ENCODE measurements around the gene ZDHHC5.

Gene ZDHHC5

GRCh38 chr11:57667736-57668433 lies at the start of gene ZDHHC5:
TSS of gene ZDHHC5 (plus strand) at chr11:57668114. CDS start at chr11:57673091, 4,977 bp downstream.
- peak; percentile 97 for DNase-seq

- no peak for DNase-seq
These were observed 49.5 kb upstream of the ZDHHC5 start for GRCh38 chr11:57618438-57618837.

GRCh38 chr11:57619331-57619730 lies 48.6 kb upstream of the ZDHHC5 start:
- DNase-seq: no peak

- DNase-seq: no peak
These were observed 47.4 kb upstream of the ZDHHC5 start for GRCh38 chr11:57620467-57620866.

GRCh38 chr11:57622263-57622662 lies 45.7 kb upstream of the ZDHHC5 start:
- no peak for DNase-seq

DNA sequence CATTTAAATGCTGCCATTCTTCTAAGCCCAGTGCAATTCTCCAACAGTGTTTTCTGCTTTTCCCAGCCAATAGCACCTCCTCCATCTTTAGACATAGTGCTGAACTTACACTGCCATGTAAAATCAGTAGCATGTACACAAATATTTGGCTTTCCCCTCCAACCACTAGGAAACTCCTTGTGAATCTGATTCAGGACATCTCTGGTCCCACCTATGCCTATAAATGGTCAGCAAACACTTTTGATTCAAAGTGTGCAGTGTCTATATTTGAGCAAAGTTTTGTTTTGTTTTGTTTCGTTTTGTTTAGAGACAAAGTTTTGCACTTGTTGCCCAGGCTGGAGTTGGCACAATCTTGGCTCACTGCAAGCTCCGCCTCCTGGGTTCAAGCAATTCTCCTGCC lies 43.0 kb upstream of the ZDHHC5 start:
- DNase-seq: no peak

- DNase-seq: no peak
These were observed 41.0 kb upstream of the ZDHHC5 start for GRCh38 chr11:57626895-57627294.

DNA sequence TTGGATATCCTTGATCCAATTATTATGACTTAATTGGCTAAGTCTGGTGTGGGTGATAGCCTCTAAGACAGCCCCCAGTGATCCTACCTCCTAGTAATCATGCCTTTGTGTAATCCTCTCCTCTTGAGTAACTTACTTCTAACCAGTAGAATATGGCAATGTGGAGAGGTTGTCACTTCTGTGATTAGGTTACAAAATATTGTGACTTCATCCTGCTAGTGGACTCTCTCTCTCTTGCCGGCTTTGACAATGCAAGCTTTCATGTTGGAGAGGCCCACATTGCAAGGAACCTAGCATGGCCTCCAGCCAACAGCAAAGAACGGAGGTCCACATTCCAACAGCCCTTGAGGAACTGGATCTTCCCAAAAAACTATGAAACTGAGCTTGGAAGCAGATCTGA lies 37.7 kb upstream of the ZDHHC5 start:
- no peak for DNase-seq

GRCh38 chr11:57632116-57632515 lies 35.8 kb upstream of the ZDHHC5 start:
- DNase-seq: no peak

- no peak for DNase-seq
These were observed 34.4 kb upstream of the ZDHHC5 start for GRCh38 chr11:57633394-57634070.

DNA sequence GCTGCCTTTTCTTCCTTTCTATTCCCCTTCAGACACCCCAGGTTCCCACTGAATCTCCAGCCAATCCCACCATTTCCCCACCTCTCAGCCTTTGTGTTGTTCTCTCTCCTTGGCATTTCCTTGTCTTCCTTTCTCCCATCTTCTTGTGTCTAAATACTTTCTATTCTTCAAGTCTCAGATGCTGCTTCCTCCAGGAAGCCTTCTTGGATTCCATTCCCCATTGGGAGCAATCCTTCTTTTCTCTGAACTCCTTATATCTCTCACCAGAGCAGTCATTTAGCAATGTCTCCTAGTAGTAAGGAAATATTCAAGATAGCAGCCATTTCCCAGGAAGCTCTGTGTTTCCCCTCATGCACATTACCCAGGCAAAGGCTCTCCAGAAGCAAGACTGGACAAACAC lies 33.6 kb upstream of the ZDHHC5 start:
- no peak for DNase-seq

- DNase-seq: no peak
These were observed 32.7 kb upstream of the ZDHHC5 start for GRCh38 chr11:57635246-57635645.

GRCh38 chr11:57637626-57638004 lies 30.3 kb upstream of the ZDHHC5 start:
- no peak for DNase-seq

- DNase-seq: peak; percentile 57
These were observed 29.7 kb upstream of the ZDHHC5 start for GRCh38 chr11:57638005-57638781.

DNA sequence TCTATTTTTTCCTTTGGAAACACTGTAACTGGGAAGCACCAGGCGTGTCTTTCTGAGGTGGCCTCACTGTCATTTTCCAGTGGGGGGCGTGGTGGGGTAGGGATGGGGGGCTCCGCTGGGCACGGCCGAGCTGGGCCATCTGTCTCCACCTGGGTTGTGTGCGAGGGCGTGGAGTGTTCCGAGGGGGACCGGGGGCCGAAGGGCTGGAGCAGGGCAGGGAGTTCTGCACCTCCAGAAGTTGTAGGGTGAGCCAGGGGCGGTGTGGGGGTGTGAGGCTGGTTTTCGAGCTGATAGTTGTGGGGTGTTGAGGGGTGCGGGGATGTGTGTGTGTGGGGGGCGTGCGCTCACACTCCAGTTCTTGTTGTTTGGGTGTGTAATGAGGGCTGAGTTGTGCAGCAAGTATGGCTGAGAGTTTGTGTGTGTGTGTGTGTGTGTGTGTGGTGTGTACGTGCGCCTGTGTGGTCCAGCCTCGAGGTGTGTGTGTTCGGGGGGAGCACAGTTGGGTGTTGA lies 29.0 kb upstream of the ZDHHC5 start:
- DNase-seq: no peak

DNA sequence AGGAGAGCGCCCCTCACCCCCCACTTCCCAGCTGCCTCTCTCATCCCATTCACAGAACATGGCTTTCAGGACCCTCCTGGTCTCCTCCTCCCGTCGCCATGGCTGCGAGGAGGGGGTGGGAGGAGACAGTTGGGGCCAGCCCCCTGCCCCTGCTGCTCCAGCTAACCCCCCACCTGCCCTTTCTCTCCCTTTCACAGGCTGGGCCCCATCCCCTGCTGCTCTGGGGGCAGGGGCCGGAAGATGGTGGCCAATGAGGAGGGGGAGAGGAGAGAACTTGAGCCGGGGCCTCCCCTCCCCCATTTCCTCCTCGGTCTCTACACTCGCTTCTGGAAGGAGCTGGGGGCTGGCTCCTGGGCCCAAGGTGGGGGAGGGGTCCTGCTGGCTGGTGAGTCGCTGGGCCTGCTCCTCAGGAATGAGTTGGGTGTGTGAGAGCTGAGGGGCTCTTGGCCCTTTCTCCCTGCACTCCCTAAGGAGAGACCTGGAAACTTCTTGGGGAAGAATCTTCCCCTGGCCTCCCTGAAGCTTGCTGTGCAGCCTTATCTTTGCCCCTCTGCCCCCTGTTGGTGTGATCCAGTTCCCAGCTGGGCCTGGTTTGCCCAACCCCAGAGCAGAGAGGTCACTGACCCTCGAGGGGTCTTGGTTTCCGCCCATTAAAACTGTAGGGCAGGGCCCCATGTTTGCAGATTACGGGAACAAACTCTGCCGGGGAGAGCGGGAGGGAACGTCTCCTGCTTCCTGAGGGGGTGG lies 28.4 kb upstream of the ZDHHC5 start:
- no peak for DNase-seq

DNA sequence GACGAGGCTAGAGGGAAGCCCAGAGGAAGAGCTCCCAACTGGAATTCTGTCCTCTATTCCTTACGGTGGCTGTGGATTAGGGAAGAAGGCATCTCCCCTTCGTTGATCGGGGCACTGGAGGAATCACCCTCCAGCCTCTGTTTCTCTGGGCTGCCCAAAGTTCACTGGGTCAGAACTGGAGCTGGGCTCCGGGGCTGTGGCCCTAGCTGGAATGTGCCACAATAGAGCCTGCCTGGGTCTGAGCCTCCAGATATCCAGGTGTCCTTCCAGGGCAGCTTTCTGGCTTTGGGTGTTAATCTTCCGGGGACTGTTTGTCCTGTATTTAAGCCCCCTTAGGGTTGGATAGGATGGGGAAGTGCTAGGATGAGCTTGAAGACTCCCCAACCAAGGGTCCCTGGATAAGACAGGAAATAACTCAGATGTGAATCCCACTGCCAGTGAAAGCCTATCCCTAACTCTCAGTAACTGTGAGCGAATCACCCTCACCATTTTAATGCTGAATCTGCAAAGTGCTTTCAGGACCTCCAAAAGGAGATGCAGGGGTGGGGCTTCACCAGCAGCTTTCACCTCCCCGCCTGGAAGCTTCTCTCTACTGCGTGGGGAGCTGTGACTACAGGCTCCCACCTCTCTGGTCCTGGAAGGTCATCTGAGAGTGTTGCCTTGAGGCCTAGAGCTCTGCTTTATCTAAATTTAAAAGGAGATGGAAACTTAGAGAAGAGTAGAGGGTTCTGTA lies 27.7 kb upstream of the ZDHHC5 start:
- DNase-seq: no peak

DNA sequence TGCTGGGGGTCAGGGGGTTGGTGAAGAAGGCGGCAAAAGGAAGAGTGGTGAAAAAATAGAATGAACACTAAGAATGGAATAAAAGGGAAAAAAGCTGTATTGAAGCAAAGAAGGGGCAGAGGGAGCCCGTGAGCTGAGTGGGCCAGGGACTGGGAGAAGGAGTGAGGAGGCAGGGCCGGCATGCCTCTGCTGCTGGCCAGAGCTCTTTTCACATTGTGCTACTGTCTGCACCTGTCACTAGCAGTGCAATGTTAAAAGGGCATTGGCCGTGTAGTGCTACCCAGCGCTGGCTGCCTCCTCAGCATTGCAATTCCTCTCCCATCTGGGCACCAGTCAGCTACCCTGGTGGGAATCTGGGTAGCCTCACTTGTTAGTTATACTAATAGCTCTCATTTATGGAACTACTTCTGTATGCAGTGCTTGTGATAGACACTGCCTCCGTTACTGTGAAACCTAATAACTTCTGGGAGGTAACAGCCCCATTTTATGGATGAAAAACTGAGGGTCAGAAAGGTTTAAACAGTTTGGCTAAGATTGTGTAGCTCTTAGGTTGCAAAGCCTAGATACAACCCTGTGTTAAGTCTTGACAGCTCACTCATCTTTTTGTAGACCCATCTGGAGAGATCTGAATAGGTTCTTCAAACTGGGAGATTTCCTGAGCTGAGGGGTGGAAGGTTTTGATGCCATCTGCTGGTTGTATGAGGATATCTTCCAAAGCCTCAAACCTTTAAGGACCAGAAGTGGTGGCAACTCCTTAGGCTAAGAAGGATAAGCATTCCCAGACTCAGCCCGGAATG lies 26.7 kb upstream of the ZDHHC5 start:
- DNase-seq: peak; percentile 13

- DNase-seq: no peak
These were observed 24.1 kb upstream of the ZDHHC5 start for GRCh38 chr11:57643802-57644201.

DNA sequence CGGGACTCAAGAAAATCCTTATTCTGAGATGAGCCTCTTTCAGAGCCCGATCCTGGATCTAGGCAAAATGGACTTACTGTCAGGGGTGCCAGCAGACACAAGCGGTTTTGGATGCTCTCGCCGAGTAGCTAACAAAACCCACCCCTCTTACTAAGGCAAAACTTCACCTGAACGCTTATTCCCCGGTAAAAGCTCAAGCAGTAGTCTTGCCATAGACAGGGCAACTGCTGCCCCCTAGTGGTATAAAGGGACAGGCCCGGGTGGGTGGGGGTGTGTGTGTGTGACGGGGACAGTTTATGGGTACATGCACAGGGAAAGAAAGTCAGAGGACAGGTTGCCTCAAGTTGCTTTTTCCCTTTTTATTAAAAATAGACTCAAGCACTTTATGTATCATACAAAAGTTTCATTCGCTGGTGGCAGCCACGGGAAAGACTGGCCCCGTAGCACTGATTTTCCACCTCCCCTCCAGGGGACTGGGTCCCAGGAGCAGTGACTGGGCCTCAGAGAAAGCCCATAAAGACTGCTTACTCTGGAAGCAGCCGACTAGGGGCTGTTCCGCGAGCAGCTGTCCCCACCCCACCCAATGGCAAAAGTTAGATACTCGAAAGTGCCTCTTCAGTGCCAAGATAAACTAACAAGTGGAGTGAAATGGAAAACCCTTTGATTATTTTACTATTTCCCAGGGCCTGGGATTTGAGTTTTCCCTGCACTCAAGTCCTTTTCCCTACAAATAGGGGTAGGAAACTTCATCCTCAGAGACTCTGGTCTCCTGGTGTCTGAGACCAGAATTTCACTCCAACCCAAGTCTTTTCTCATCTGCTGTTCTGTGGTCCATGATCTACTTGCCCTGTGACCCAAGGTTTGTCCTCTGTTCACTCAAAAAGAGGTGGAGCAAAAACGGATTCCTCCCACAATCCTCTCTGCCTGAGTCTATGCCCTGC lies 22.9 kb upstream of the ZDHHC5 start:
- peak; percentile 39 for DNase-seq

Data from NCI-H748 treated with DMSO at 0.1 percent for 48 hours (cell line).